ENCODE measurements around the gene POLDIP2.

DNA sequence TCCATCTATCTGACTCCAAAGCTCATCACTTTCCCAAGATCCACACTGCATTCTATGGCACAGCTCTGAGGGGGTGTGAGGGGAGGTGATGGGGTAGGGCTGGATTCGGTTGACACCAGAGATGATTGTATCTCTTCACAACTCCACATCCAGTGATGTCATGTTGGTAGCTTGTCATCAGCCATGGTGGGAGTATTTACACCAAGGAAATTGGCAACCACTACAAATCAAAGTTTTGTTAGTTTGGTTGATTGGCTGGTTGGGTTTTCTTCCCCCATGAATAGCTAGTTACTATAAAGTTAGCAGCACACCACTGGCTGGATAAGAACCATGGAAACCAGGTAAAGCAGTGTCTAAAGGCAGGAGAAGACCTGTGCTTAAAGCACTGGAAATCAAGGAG lies 33.7 kb upstream of the POLDIP2 start:
- TF ChIP-seq, protein P1, sequence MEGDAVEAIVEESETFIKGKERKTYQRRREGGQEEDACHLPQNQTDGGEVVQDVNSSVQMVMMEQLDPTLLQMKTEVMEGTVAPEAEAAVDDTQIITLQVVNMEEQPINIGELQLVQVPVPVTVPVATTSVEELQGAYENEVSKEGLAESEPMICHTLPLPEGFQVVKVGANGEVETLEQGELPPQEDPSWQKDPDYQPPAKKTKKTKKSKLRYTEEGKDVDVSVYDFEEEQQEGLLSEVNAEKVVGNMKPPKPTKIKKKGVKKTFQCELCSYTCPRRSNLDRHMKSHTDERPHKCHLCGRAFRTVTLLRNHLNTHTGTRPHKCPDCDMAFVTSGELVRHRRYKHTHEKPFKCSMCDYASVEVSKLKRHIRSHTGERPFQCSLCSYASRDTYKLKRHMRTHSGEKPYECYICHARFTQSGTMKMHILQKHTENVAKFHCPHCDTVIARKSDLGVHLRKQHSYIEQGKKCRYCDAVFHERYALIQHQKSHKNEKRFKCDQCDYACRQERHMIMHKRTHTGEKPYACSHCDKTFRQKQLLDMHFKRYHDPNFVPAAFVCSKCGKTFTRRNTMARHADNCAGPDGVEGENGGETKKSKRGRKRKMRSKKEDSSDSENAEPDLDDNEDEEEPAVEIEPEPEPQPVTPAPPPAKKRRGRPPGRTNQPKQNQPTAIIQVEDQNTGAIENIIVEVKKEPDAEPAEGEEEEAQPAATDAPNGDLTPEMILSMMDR (IDR thresholded peaks at IDR 0.05) = no peak
- TF ChIP-seq POLR2A (IDR thresholded peaks at IDR 0.05) = no peak
